Fibroblast of pulmonary artery (primary cell): ENCODE data around the gene PDZD2.
"Not testable (repeated sequence)": the region's sequence is repeated elsewhere in the genome, so short reads cannot be mapped to it uniquely, and the experiment has no call there.

Experiments used
- DNase-seq: peaks from one replicate; pipeline ENCODE4 v3.0.0-alpha.2; 2010; ENCODE audit warnings: low read depth
- H3K4me3 ChIP-seq: replicated peaks from 2 replicates; pipeline ENCODE4 v1.5.1; 2011; ENCODE audit warnings: low read depth, mild to moderate bottlenecking, control low read depth, low read length, moderate library complexity
- TF ChIP-seq, protein P1 (sequence below): IDR thresholded peaks from 2 replicates; pipeline ENCODE4 v1.5.1; 2011; ENCODE audit warnings: mild to moderate bottlenecking, control low read depth, low read length, inconsistent platforms; ENCODE audit errors: missing control alignments

PDZD2 gene

DNA sequence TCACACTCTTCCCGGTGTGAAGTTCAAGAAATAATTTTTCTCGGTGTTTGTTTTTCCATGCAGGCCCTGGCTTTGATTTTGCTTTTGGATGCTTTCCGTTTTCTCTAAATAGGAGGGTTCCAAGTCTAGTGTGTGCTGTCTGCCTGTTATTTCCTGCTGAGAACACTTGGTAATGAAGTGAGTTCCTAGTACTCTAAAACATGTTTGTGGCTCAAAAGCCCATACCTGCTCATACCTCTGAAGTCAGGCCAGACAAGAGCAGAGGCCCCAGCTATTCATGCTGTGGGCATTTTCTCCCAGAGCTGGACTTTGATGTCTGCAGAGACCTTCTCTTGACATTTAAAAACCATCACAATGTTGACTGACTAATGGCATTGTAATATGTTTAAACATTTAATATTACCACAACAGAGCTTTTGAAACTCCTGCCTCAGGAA is 324.0 kb downstream of the PDZD2 start:
- H3K4me3 ChIP-seq: no peak overlapping the region
- TF ChIP-seq, protein P1, sequence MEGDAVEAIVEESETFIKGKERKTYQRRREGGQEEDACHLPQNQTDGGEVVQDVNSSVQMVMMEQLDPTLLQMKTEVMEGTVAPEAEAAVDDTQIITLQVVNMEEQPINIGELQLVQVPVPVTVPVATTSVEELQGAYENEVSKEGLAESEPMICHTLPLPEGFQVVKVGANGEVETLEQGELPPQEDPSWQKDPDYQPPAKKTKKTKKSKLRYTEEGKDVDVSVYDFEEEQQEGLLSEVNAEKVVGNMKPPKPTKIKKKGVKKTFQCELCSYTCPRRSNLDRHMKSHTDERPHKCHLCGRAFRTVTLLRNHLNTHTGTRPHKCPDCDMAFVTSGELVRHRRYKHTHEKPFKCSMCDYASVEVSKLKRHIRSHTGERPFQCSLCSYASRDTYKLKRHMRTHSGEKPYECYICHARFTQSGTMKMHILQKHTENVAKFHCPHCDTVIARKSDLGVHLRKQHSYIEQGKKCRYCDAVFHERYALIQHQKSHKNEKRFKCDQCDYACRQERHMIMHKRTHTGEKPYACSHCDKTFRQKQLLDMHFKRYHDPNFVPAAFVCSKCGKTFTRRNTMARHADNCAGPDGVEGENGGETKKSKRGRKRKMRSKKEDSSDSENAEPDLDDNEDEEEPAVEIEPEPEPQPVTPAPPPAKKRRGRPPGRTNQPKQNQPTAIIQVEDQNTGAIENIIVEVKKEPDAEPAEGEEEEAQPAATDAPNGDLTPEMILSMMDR: no peak
- no peak for DNase-seq

DNA sequence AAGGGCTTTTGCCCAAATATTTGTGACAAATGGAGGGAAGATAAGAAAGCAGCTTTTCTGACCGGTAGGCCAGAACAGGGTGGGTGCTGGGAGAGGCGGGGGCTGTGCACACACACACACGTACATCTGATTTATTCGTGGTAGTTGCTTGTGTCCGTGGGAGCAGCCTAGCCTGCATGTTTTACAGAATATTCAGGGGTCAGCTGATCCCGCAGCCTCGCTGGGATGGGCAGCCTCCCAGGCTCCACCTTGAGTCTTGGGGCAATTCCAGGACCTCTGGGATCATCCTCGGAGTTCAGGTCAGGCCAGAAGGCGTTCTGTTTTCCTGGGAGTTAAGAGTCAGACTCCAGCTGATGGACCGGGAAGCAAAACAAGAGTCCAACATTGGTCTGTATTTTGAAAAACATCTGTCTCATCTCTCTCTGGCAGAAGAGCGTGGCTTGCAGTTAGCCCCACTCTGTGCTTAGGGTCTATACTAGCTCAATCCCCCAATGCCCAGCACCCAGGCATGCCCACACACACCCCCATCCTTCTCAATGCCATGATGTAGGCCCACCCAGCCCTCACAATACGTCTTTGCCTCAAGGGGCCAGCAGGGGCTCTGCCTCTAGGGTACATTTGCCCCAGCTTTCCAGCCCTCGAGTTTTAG is 324.6 kb downstream of the PDZD2 start:
- TF ChIP-seq, protein P1: no peak
- no peak for DNase-seq
- no peak overlapping the region for H3K4me3 ChIP-seq

DNA sequence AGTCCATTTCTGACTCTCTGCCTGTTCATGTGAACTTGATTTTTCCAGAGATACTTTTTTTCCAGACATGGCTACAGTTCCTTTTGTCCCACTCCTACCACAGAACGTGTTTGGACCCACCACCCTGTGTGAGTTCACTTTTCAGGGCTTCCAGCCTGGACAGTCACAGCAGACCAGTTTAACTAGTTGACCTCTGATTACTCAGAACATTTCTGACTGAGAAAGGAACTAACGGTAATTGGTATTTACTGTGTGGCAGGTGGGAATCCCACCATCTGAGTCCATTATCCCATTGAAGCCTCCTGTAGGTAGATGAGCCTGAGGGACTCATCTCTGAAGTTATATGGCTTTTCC is 325.1 kb downstream of the PDZD2 start:
- no peak for DNase-seq
- H3K4me3 ChIP-seq: no peak overlapping the region
- TF ChIP-seq, protein P1: no peak

DNA sequence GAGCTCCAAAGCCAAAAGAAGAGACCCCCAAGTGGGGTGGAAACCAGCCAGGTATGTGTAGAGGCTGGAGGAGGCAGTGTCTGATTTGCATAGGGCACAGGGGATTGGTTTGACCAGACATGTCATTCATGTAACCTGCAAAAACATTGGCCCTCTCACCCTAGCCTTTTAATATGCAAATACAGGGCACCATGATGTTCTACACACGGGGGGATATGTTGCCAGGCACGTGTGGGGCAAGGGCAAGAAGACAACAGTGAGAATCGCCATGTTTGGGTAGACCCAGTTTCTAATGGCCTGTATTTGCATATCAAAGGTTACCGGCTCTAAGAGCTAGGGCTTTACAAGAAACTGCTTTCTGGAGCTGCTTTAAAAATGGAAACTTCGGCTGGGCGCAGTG is 326.3 kb downstream of the PDZD2 start:
- no peak overlapping the region for H3K4me3 ChIP-seq
- TF ChIP-seq, protein P1: no peak
- no peak for DNase-seq

DNA sequence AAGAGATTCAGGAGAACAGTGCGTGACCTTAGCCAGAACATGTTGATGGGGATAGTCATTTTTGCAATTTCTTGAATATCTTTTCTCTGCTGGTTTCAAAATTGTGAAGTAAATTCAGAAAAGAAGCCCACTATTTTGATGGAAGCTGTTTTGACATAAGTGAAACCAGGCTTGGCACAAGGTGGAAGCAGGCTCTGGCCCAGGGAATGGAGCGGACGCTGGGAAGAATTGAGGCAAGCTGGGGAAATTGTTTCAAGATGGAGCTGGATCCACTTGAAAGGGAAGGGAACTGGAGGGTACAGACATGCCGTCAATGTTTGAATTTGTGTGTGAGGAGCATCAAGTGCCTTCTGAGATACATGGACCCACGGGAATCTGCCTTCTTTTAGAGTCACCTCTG is 328.0 kb downstream of the PDZD2 start:
- DNase-seq: no peak
- TF ChIP-seq, protein P1: no peak
- H3K4me3 ChIP-seq: no peak overlapping the region

DNA sequence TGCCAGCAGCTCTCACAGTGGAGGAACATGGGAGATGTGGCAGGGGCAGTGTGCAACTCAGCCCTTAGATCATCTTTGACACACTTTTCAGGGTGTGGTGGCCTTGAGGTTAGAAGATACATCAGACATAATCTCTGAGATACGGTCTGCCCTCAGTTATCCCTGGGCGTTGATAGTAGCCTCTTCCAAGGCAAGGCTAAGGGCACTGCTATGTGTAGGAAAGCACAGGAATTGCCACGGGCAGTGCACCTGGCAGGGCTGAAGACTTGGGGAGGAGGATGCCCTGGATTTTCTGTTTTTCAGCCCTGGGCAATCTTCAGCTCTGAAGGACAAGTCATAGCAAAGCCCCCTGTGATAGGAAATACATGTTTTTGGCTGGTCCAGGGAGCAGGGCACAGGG is 328.5 kb downstream of the PDZD2 start:
- TF ChIP-seq, protein P1: no peak

DNA sequence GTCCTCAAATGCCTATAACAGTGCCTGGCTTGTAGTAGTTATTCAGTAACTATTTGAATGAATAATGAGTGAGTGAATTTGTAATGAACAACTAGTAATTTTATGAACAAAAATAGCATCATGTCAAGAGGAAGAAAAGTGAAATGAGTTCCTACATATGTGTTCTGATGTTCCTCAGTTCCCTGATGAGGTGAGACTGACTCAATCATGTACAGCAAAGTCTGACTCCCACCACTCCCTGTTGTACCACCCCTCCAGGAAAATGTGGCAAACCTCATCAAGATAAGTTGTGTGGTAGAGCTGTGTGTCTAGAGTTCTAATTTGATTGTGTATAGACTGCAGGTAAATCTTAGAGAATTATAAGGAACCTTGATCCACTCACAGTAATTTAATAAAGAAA is 333.6 kb downstream of the PDZD2 start:
- no peak overlapping the region for H3K4me3 ChIP-seq
- DNase-seq: no peak
- TF ChIP-seq, protein P1: no peak

More for the DNA sequence above, 328.5 kb downstream of the PDZD2 start:
- DNase-seq: no peak
- H3K4me3 ChIP-seq: no peak overlapping the region

DNA sequence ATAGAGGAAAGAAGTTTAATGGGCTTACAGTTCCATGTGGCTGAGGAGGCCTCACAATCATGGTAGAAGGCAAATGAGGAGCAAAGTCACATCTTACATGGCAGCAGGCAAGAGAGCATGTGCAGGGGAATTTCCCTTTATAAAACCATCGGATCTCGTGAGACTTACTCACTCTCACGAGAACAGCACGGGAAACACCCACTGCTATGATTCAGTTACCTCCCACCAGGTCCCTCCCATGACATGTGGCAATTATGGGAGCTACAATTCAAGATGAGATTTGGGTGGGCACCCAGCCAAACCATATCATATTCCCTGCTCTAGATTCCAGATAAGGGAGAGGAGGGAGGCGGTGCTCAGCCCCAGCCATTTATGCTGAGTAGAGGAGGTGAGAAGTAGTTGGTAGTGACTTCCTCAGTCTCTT is 336.3 kb downstream of the PDZD2 start:
- DNase-seq, H3K4me3 ChIP-seq: not testable (repeated sequence)
